ENCODE results near the gene IGSF21. TPM values are rescaled to one million over a fixed set of nuclear protein-coding genes. Genes with fewer than 3 reads are reported as not detected.

IGSF21 gene
- total RNA-seq, 1 donor: not detected

- no peak for DNase-seq (ENCODE audit: low read depth)
- TF ChIP-seq, protein P1, sequence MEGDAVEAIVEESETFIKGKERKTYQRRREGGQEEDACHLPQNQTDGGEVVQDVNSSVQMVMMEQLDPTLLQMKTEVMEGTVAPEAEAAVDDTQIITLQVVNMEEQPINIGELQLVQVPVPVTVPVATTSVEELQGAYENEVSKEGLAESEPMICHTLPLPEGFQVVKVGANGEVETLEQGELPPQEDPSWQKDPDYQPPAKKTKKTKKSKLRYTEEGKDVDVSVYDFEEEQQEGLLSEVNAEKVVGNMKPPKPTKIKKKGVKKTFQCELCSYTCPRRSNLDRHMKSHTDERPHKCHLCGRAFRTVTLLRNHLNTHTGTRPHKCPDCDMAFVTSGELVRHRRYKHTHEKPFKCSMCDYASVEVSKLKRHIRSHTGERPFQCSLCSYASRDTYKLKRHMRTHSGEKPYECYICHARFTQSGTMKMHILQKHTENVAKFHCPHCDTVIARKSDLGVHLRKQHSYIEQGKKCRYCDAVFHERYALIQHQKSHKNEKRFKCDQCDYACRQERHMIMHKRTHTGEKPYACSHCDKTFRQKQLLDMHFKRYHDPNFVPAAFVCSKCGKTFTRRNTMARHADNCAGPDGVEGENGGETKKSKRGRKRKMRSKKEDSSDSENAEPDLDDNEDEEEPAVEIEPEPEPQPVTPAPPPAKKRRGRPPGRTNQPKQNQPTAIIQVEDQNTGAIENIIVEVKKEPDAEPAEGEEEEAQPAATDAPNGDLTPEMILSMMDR (IDR thresholded peaks at IDR 0.05; ENCODE audit: insufficient read depth, low read depth, low read length): no peak
- no peak overlapping the region for H3K4me3 ChIP-seq (ENCODE audit: low read depth, low read length)
Measured at GRCh38 chr1:18322368-18323032, 214.9 kb downstream of the IGSF21 start.

- TF ChIP-seq, protein P1 (IDR thresholded peaks at IDR 0.05; ENCODE audit: insufficient read depth, low read depth, low read length): no peak
- DNase-seq (ENCODE audit: low read depth): no peak
- no peak overlapping the region for H3K4me3 ChIP-seq (ENCODE audit: low read depth, low read length)
Measured at GRCh38 chr1:18323259-18323658, 215.7 kb downstream of the IGSF21 start.

DNA sequence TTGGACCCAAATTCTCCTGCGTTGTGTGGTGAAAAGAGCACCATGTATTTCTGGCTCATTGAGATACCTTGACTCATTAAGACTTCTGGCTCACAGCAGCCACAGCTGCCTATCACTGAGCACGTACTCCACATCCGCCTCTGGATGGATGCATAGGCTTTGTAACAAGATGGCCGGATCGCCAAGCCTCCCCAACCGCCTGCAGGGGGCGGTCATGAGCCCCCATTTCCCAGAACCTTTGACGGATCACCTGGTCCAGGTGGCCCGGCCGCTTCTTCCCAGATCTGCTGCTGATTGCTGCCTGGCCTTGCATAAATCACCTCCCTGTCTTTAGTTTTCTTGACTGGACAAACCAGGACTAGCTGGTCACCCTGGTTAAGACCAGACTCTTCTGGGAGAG is 216.6 kb downstream of the IGSF21 start:
- DNase-seq (ENCODE audit: low read depth): no peak
- TF ChIP-seq, protein P1 (IDR thresholded peaks at IDR 0.05; ENCODE audit: insufficient read depth, low read depth, low read length): no peak
- no peak overlapping the region for H3K4me3 ChIP-seq (ENCODE audit: low read depth, low read length)

DNA sequence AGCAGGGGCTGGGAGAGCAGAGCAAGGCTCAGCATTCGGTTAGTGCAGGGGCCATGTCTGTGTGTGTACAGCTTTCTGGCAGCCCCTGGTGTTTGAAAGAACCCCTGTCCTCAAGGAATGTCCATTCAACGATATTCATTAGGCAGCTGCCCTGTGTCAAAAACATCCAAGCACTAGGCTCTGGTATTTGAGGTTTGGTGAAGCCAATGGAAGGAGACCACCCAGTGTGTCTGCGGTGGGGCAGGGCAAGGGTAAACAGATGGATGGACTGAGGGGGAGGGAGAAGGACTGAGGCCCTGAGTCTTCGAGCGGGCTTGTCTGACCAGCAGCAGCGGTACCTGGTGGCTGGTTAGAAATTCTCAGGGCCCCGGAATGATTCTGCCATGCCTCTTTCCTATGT is 217.5 kb downstream of the IGSF21 start:
- DNase-seq (ENCODE audit: low read depth): no peak
- no peak overlapping the region for H3K4me3 ChIP-seq (ENCODE audit: low read depth, low read length)
- TF ChIP-seq, protein P1 (IDR thresholded peaks at IDR 0.05; ENCODE audit: insufficient read depth, low read depth, low read length): no peak

DNA sequence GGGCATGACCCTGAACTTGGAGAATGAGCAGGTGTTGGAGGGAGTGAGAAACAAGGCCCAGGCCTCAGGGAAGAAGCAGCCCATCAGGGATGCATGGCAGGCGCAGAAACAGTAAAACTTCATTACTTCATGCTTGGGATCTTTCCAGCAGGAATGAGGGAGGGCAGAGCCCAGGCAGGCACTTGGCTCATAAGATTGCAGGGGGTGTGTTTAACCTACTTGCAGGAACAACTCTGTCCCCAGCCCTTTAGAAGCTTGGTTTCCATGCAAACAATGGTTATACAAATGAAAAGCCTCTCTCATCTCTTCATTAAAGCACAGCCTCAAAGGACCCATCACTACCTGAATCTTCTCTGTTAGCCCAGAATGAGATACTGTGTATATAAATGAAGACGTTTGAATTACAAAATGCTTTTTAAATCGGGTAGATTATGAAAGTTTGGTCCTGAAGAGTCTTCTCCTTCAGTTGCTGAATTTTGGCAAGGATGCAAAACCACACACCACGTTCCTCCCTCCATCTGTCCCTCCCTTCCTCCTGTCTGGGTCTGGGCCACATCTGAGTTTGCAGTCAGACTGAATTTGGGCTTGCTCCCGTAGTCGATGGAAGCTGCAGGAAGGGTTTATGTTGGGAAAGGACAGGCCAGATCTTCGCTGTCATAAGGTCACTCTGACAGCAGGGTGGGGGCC is 218.8 kb downstream of the IGSF21 start:
- H3K4me3 ChIP-seq (ENCODE audit: low read depth, low read length): no peak overlapping the region
- no peak for DNase-seq (ENCODE audit: low read depth)
- TF ChIP-seq, protein P1 (IDR thresholded peaks at IDR 0.05; ENCODE audit: insufficient read depth, low read depth, low read length): no peak

DNA sequence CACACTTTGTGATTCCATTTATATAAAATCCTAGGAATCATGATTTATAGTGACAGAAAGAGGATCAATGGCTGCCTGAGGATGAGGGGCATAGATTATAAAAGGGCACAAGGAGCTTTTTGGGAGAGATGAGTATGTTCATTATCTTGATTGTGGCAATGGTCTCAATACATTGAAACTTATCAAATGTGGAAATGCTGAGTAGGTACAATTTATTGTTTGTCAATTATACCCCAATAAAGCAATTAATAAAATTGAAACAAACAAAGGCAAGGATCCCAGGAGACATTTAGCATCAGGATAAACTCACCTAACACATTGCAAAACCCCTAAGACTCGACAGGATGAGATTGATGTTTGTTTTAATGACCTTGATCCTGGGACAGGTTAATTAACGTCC is 220.1 kb downstream of the IGSF21 start:
- H3K4me3 ChIP-seq (ENCODE audit: low read depth, low read length): no peak overlapping the region
- DNase-seq (ENCODE audit: low read depth): no peak
- TF ChIP-seq, protein P1 (IDR thresholded peaks at IDR 0.05; ENCODE audit: insufficient read depth, low read depth, low read length): no peak

All from fibroblast of villous mesenchyme (primary cell).